Stimulated activated CD8-positive, alpha-beta memory T cell treated with anti-CD3 and anti-CD28 coated beads, Interleukin-2, amount 100 ng/mL, for 1 hour (primary cell): ENCODE data around the gene LKAAEAR1.
A peak's percentile ranks its signal among the peaks of the same experiment; 100 is the strongest.

ENCODE experiments used
- DNase-seq, 2 donors: peaks; one replicate each; pipeline ENCODE4 v3.0.0-alpha.2; 2020; ENCODE audit warnings: low read depth in 2 of 2

Gene LKAAEAR1

GRCh38 chr20:64111841-64112641 is 27.8 kb upstream of the LKAAEAR1 start:
- DNase-seq, result no peak

GRCh38 chr20:64110411-64111068 is 26.3 kb upstream of the LKAAEAR1 start:
- DNase-seq, result no peak

GRCh38 chr20:64109831-64110391 is 25.7 kb upstream of the LKAAEAR1 start:
- no peak for DNase-seq

GRCh38 chr20:64108731-64109681 is 24.8 kb upstream of the LKAAEAR1 start:
- DNase-seq, result no peak

- no peak for DNase-seq
Measured at GRCh38 chr20:64107736-64108457, 23.7 kb upstream of the LKAAEAR1 start.

DNA sequence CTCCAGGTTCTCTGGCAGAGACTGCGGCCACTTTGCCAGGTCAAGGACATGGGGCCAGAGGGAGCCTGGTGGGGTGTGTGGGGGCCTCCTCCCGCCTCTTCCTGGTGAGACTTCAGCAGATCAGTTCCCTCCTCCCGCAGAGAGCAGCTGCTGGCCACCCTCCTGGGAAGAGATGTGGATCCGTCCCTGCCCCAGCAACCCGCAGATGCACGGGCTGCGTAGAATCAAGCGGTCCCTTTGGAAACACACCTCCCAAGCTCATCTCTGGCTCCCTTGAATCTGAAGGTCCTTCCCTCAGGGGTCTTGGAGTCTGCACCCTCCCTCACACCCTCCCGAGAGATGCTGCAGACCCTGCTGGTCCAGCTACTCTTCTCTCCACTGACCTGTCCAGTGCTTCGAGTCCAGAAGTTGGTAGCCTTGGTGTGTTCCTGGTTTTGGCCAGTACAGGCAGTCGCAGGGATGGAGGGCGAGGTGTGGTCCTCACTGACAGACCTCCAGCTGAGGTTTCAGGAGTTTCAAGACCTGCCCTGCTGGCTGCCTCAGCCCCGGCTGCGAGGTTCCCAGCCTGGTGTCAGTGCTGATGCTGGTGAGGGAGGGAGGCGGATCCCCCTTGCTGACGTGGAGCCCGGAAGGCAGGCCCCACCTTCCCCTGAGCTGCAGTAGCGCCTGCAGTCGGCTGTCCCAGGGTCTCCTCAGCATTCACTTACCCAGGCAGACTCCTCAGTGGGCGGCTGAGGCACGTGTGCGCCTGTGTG is 23.0 kb upstream of the LKAAEAR1 start, which contains the start of gene NPBWR2:
Gene NPBWR2, minus strand, starts transcription at position 585 of the 755 bp plus-strand sequence. CDS start 734 bp downstream, outside the sequence.
- no peak for DNase-seq

- DNase-seq, result no peak
Measured at GRCh38 chr20:64106435-64106961, 22.3 kb upstream of the LKAAEAR1 start.

GRCh38 chr20:64105846-64106434 is 21.7 kb upstream of the LKAAEAR1 start:
- DNase-seq, result no peak

GRCh38 chr20:64104667-64105451 is 20.7 kb upstream of the LKAAEAR1 start:
- no peak for DNase-seq

GRCh38 chr20:64103871-64104666 is 19.9 kb upstream of the LKAAEAR1 start:
- DNase-seq, result no peak

GRCh38 chr20:64102647-64103354 is 18.6 kb upstream of the LKAAEAR1 start:
- no peak for DNase-seq

GRCh38 chr20:64101731-64102621 is 17.8 kb upstream of the LKAAEAR1 start:
- DNase-seq, result peak; percentile 44 to 45

GRCh38 chr20:64100946-64101688 is 16.9 kb upstream of the LKAAEAR1 start:
- no peak for DNase-seq

DNA sequence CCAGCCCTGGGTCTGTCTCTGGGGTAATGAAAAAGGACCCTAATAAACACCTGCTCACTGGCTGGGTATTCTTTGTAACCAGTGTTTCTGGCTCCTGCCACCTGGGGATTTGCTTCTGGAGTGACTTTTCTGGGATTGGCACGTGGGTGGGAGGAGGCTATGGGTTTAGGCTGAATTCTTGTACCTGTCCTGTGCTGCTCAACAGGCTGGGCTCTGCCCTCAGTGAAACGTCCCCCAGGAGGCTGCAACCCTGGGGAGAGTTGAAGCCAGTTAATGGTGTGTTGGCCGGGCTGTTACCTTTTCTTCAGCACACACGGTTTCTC is 16.3 kb upstream of the LKAAEAR1 start:
- no peak for DNase-seq

DNA sequence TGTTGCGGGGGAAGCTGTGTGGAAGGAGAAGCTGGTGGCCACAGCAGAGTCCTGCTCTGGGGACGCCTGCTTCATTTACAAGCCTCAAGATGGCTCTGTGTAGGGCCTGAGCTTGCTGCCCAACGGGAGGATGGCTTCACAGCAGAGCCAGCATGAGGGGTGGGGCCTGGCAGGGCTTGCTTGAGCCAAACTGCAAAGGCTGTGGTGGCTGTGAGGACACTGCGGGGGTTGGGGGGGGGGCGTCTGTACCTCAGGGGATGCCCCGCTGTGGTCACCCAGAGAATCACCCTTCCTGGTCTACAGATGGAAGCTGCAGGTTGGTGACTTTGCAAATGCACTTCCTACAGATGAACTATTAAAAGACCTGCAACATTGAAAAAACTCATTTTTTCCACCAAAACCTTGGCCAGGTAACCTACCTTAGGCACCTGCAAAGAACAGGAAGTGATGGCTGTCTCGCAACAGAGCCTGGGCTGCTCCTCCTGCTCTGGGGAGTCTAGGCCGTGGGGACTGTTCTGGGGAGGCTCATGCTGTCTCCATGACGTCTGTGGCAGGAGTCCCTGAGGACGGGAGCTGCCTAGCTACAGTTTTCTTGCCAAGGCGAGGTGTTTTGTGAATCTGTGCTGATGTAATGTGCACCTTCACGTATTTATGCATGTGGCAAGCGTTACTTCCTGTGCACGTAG is 15.8 kb upstream of the LKAAEAR1 start:
- no peak for DNase-seq
